Natural killer cell (primary cell): ENCODE data around the gene NOL4L. TPM values are rescaled to one million over a fixed set of nuclear protein-coding genes. Genes with fewer than 3 reads are reported as not detected.

Experiments
- ATAC-seq, 3 donors: fragments of 150-1000 bp in 2 of 3; fragments of 200-7000 bp in 1 of 3; cut with Tn5 transposase; 1 replicate in 1 of 3; 2 replicates in 2 of 3; pipeline ENCODE4 v1.10.0; 2021; ENCODE audit warnings: mild to moderate bottlenecking in 2 of 3, moderate library complexity in 2 of 3
- DNase-seq, 2 donors: peaks; one replicate each; pipeline versions ENCODE4 v3.0.0 to v3.0.0-alpha.2; 2013 to 2021; ENCODE audit warnings: mixed read lengths in 1 of 2
- H3K27ac ChIP-seq: one replicate; pipeline ENCODE4 v1.5.1; 2013; ENCODE audit warnings: mild to moderate bottlenecking, low read length
- H3K27me3 ChIP-seq: one replicate; pipeline ENCODE4 v1.6.1; 2013; ENCODE audit warnings: low read length; ENCODE audit not compliant: control insufficient read depth, insufficient read depth
- H3K36me3 ChIP-seq: one replicate; pipeline ENCODE4 v1.6.1; 2013; ENCODE audit warnings: low read length; ENCODE audit not compliant: control insufficient read depth, insufficient read depth
- H3K4me1 ChIP-seq: one replicate; pipeline ENCODE4 v1.6.1; 2013; ENCODE audit warnings: low read length; ENCODE audit not compliant: control insufficient read depth, insufficient read depth
- H3K4me3 ChIP-seq: one replicate; pipeline ENCODE4 v1.5.1; 2013; ENCODE audit warnings: low read length
- H3K9me3 ChIP-seq: one replicate; pipeline ENCODE4 v1.6.1; 2013; ENCODE audit warnings: low read length; ENCODE audit not compliant: control insufficient read depth, insufficient read depth
- H3K27ac Mint-ChIP-seq, 2 donors: one replicate each; pipeline ENCODE4 v1.8.0; 2022; ENCODE audit warnings: mild to moderate bottlenecking in 2 of 2, mixed read lengths in 2 of 2, moderate library complexity in 1 of 2
- H3K27me3 Mint-ChIP-seq, 2 donors: one replicate each; pipeline ENCODE4 v1.8.0; 2022; ENCODE audit warnings: low read depth in 2 of 2, mixed read lengths in 2 of 2
- H3K36me3 Mint-ChIP-seq: one replicate; pipeline ENCODE4 v1.8.0; 2022; ENCODE audit warnings: mixed read lengths
- H3K4me1 Mint-ChIP-seq, 2 donors: one replicate each; pipeline ENCODE4 v1.8.0; 2022; ENCODE audit warnings: mixed read lengths in 2 of 2
- H3K4me3 Mint-ChIP-seq: one replicate; pipeline ENCODE4 v1.8.0; 2022; ENCODE audit warnings: mild to moderate bottlenecking, moderate library complexity, mixed read lengths
- H3K9me3 Mint-ChIP-seq, 2 donors: one replicate each; pipeline ENCODE4 v1.8.0; 2022; ENCODE audit warnings: mixed read lengths in 2 of 2
- WGBS: methylation state at CpG from one replicate; pipeline ENCODE4 v1.1.7; 2013; ENCODE audit warnings: missing lambda C conversion rate; ENCODE audit not compliant: insufficient coverage; 5-methylcytosine and 5-hydroxymethylcytosine counted together
- intact Hi-C: fragments of 100-400 bp; cut with micrococcal nuclease; formaldehyde crosslinking; loops from one replicate; pipeline ENCODE4 v1.14.2; 2022
- total RNA-seq, 4 donors: library from RNA; stranded (reverse); fragments of 120-200 nt in 1 of 4; gene quantifications; one replicate each; pipeline versions ENCODE4 v1.2.3 to v1.2.4, GENCODE V29; 2013 to 2022
- TF ChIP-seq, protein P1 (sequence below): fragments of 200-600 bp; IDR thresholded peaks from one replicate; pipeline ENCODE4 v1.8.0; 2022; ENCODE audit warnings: antibody characterized with exemption

The NOL4L gene
- total RNA-seq, 3 donors from 2014 or later (not counting 1 experiment from before 2014, with no cell fraction given) = 101 to 136 (median 114) TPM

DNA sequence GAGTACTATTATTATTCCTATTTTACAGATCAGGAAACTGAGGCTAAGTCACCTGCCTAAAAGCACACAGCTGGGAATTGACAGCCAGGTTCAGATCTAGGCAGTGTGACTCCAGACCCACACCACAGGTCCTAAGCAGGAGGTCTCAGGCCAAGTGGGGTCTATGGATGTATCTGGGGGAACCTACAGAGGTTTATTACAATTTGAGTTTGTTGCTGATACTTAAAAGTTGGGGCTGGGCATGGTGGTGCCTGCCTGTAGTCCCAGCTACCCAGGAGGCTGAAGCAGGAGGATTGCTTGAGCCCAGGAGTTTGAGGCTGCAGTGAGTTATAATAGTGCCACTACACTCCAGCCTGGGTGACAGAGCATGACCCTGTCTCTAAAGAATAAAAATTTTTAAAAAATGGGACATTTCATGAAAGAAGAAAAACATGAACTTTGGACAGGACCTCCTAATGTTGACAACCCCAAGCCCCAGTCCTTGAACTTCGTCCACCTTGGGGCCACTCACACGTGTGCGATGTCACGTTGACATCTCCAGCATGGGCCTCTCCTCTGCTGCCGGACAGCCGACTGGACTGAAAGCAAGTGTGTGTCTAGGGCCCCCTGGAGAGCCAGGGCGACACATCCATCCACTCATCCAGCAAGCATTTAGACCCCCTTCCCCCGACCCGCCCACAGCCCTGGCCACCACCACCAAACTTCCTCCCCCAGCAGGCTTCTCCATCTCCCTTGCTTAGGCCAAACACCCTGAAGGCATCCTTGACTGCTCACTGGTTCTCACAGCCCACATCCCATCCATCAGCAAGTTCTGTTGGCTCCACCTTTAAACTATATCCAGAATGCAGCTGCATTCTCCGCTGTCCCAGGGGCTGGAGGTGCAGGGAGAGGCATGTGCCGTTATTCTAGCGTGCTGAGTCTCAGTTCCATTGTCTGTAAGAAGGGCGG, 40.0 kb downstream of the NOL4L start:
- Mint-ChIP-seq H3K36me3 (no peaks in the 10 kb centered on the region), H3K4me1 (peaks cover 86 to 90% of the 10 kb centered on the region in 2 donors), H3K27ac (peak overlapping the region; percentile 91 to 95), H3K4me3 (peak overlapping the region; percentile 45), H3K27me3 (no peaks in the 10 kb centered on the region), H3K9me3 (no peaks in the 10 kb centered on the region)
- 93% methylated on average over 13 of the region's 13 CpGs for WGBS
- H3K36me3 ChIP-seq = no peaks in the 10 kb centered on the region
- intact Hi-C loops = no loop called here
- DNase-seq = no peak
- no peak overlapping the region for H3K4me3 ChIP-seq
- H3K27ac ChIP-seq = no peak overlapping the region
- H3K9me3 ChIP-seq = no peaks in the 10 kb centered on the region
- no peak for ATAC-seq
- TF ChIP-seq, protein P1, sequence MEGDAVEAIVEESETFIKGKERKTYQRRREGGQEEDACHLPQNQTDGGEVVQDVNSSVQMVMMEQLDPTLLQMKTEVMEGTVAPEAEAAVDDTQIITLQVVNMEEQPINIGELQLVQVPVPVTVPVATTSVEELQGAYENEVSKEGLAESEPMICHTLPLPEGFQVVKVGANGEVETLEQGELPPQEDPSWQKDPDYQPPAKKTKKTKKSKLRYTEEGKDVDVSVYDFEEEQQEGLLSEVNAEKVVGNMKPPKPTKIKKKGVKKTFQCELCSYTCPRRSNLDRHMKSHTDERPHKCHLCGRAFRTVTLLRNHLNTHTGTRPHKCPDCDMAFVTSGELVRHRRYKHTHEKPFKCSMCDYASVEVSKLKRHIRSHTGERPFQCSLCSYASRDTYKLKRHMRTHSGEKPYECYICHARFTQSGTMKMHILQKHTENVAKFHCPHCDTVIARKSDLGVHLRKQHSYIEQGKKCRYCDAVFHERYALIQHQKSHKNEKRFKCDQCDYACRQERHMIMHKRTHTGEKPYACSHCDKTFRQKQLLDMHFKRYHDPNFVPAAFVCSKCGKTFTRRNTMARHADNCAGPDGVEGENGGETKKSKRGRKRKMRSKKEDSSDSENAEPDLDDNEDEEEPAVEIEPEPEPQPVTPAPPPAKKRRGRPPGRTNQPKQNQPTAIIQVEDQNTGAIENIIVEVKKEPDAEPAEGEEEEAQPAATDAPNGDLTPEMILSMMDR = no peak
- no peaks in the 10 kb centered on the region for H3K27me3 ChIP-seq
- peaks cover 70% of the 10 kb centered on the region for H3K4me1 ChIP-seq

DNA sequence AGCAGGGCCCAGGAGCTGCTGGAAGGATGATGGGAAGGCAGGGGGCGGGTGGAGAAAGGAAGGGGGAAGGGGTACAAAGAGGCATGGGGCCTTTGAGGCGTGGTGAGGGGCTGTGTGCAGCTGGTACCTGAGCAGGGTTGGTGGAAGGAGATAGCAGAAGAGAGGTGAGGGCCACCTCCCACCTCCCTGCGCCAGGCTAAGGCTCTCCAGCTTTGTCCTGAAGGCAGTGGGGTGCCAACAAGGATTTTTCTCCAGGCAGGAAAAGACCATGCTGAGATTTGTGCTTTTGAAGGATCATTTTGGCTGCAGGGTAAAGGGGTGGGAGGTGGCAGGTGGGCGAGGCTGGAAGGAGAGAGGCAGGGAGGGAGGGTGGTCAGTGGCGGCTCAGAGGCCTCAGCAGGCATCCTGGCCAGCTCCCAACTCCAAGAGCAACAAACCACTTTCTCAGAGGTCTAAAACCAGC, 40.8 kb downstream of the NOL4L start:
- H3K27me3 Mint-ChIP-seq = no peaks in the 10 kb centered on the region
- intact Hi-C loops = no loop called here

GRCh38 chr20:32543570-32544259, 41.4 kb downstream of the NOL4L start:
- Histone ChIP-seq H3K27me3 (no peaks in the 10 kb centered on the region), H3K4me1 (peaks cover 84% of the 10 kb centered on the region), H3K36me3 (no peaks in the 10 kb centered on the region), H3K27ac (no peak overlapping the region), H3K4me3 (no peak overlapping the region), H3K9me3 (no peaks in the 10 kb centered on the region)
- Mint-ChIP-seq H3K36me3 (no peaks in the 10 kb centered on the region), H3K9me3 (no peaks in the 10 kb centered on the region), H3K27ac (peak overlapping the region; percentile 91 to 95), H3K27me3 (no peaks in the 10 kb centered on the region), H3K4me1 (peaks cover 84 to 95% of the 10 kb centered on the region in 2 donors), H3K4me3 (peak overlapping the region; percentile 47)
- intact Hi-C loops = no loop called here
- 79% methylated on average over 15 of the region's 15 CpGs for WGBS
- no peak for ATAC-seq
- DNase-seq = no peak
- TF ChIP-seq, protein P1 = no peak

More for the DNA sequence above, 40.8 kb downstream of the NOL4L start:
- H3K4me1 Mint-ChIP-seq = peaks cover 89 to 99% of the 10 kb centered on the region in 2 donors
- H3K4me3 Mint-ChIP-seq = no peak overlapping the region
- Histone ChIP-seq H3K27me3 (no peaks in the 10 kb centered on the region), H3K4me3 (no peak overlapping the region), H3K36me3 (no peaks in the 10 kb centered on the region), H3K4me1 (peaks cover 79% of the 10 kb centered on the region), H3K27ac (no peak overlapping the region), H3K9me3 (no peaks in the 10 kb centered on the region)
- no peaks in the 10 kb centered on the region for H3K9me3 Mint-ChIP-seq
- no peak for ATAC-seq
- no peak for DNase-seq
- 91% methylated on average over 5 of the region's 5 CpGs for WGBS
- peak overlapping the region; percentile 91 to 95 for H3K27ac Mint-ChIP-seq
- H3K36me3 Mint-ChIP-seq = no peaks in the 10 kb centered on the region
- TF ChIP-seq, protein P1 = no peak
